ENCODE measurements around the gene DELE1. TPM values are rescaled to one million over a fixed set of nuclear protein-coding genes. Genes with fewer than 3 reads are reported as not detected.

The DELE1 gene
- total and polyA plus RNA-seq, 2 donors (not counting 3 experiments of a cell fraction or from before 2014, with no cell fraction given): 105 to 121 TPM

GRCh38 chr5:141910271-141910673 is 13.4 kb upstream of the DELE1 start:
- TF ChIP-seq FOS (IDR thresholded peaks at IDR 0.05; ENCODE audit: borderline replicate concordance, insufficient read depth, low read length) (no peak), EZH2 (IDR thresholded peaks at IDR 0.05; ENCODE audit: borderline replicate concordance, low read depth, low read length, severe bottlenecking) (no peak), CTCF (IDR thresholded peaks at IDR 0.05; ENCODE audit: extremely low read depth in 1 of 2, insufficient read depth in 1 of 2, low read depth in 1 of 2, low read length in 2 of 2) (no peak)
- no peak overlapping the region for H3K4me3 ChIP-seq (replicated peaks in 1 of 3; ENCODE audit: insufficient read depth in 1 of 3, low read depth in 1 of 3, low read length in 3 of 3)
- BruUV-seq (replicated peaks): no TSS peak
- H3K27me3 ChIP-seq (ENCODE audit: control insufficient read depth in 2 of 2, insufficient read depth in 2 of 2, low read length in 2 of 2): peaks cover 9 to 11% of the 10 kb centered on the region in 2 experiments
- no peaks in the 10 kb centered on the region for H3K79me2 ChIP-seq (ENCODE audit: control insufficient read depth, insufficient read depth, low read length)
- no peaks in the 10 kb centered on the region for H3K9me1 ChIP-seq (replicated peaks; ENCODE audit: control insufficient read depth, extremely low read depth, insufficient read depth, low read length)
- no peak overlapping the region for H3K4me2 ChIP-seq (ENCODE audit: insufficient read depth, low read length)
- no peaks in the 10 kb centered on the region for H4K20me1 ChIP-seq (replicated peaks; ENCODE audit: control insufficient read depth, extremely low read depth, insufficient read depth, low read length)
- dilution Hi-C loops (cut with MboI; ENCODE audit: extremely low pct_ligation_motif_present, low sequenced_read_pairs) (no loop called here), intact Hi-C loops (cut with micrococcal nuclease) (no loop called here)
- FAIRE-seq: no peak
- no peaks in the 10 kb centered on the region for H3K36me3 ChIP-seq (ENCODE audit: control insufficient read depth in 2 of 2, extremely low read depth in 1 of 2, insufficient read depth in 2 of 2, low read length in 2 of 2)
- no peaks in the 10 kb centered on the region for H3K9me3 ChIP-seq (replicated peaks; ENCODE audit: control insufficient read depth, insufficient read depth, low read length)
- CTCF ChIA-PET: interaction anchor here (1.2 to 2.5 kb wide), 3 partner anchors 50 to 218 kb away, joined by 3 to 10 read pairs (median 4); no protein-coding TSS in a partner anchor
- no peak overlapping the region for H3K27ac ChIP-seq (ENCODE audit: insufficient read depth, low read depth, low read length)
- no peak overlapping the region for H3K9ac ChIP-seq (replicated peaks; ENCODE audit: extremely low read depth, insufficient read depth, low read length)
- no peak for DNase-seq (ENCODE audit: low read depth, low spot score)
- POLR2A ChIA-PET: no interaction called here
- peaks cover 3% of the 10 kb centered on the region for H3K4me1 ChIP-seq (ENCODE audit: control insufficient read depth, extremely low read depth, insufficient read depth, low read length)
- H2AFZ ChIP-seq (ENCODE audit: low read depth, low read length): no peak overlapping the region

- dilution Hi-C loops (cut with MboI; ENCODE audit: extremely low pct_ligation_motif_present, low sequenced_read_pairs) (no loop called here), intact Hi-C loops (cut with micrococcal nuclease) (loop anchor here (1.0 kb wide), 1 partner anchor 211 kb away; no protein-coding TSS in a partner anchor)
- Histone ChIP-seq H3K9me3 (replicated peaks; ENCODE audit: control insufficient read depth, insufficient read depth, low read length) (no peaks in the 10 kb centered on the region), H2AFZ (ENCODE audit: low read depth, low read length) (peak overlapping the region; percentile 67), H3K4me3 (replicated peaks in 1 of 3; ENCODE audit: insufficient read depth in 1 of 3, low read depth in 1 of 3, low read length in 3 of 3) (peak overlapping the region in 1 of 3 experiments; percentile 20), H3K27me3 (ENCODE audit: control insufficient read depth in 2 of 2, insufficient read depth in 2 of 2, low read length in 2 of 2) (peaks cover 9 to 14% of the 10 kb centered on the region in 2 experiments), H4K20me1 (replicated peaks; ENCODE audit: control insufficient read depth, extremely low read depth, insufficient read depth, low read length) (no peaks in the 10 kb centered on the region), H3K79me2 (ENCODE audit: control insufficient read depth, insufficient read depth, low read length) (no peaks in the 10 kb centered on the region), H3K36me3 (ENCODE audit: control insufficient read depth in 2 of 2, extremely low read depth in 1 of 2, insufficient read depth in 2 of 2, low read length in 2 of 2) (no peaks in the 10 kb centered on the region), H3K9ac (replicated peaks; ENCODE audit: extremely low read depth, insufficient read depth, low read length) (no peak overlapping the region), H3K9me1 (replicated peaks; ENCODE audit: control insufficient read depth, extremely low read depth, insufficient read depth, low read length) (no peaks in the 10 kb centered on the region), H3K4me1 (ENCODE audit: control insufficient read depth, extremely low read depth, insufficient read depth, low read length) (peaks cover 3% of the 10 kb centered on the region), H3K27ac (ENCODE audit: insufficient read depth, low read depth, low read length) (no peak overlapping the region), H3K4me2 (ENCODE audit: insufficient read depth, low read length) (peak overlapping the region; percentile 63)
- ChIA-PET POLR2A (no interaction called here), CTCF (interaction anchor here (0.8 to 5.1 kb wide), 18 partner anchors 9 to 321 kb away, joined by 3 to 36 read pairs (median 4); partner anchors contain the start of genes DELE1, PCDH1 and PCDH12)
- TF ChIP-seq JUN (IDR thresholded peaks at IDR 0.05; ENCODE audit: borderline replicate concordance, insufficient read depth, insufficient read length, low read depth): no peak
- no peak for TF ChIP-seq FOS (IDR thresholded peaks at IDR 0.05; ENCODE audit: borderline replicate concordance, insufficient read depth, low read length)
- TF ChIP-seq MYC (IDR thresholded peaks at IDR 0.05; ENCODE audit: low read depth, low read length): no peak
- BruUV-seq (replicated peaks): no TSS peak
- peak; percentile 42 for FAIRE-seq
- DNase-seq (ENCODE audit: low read depth, low spot score): no peak
Observed at GRCh38 chr5:141913560-141914198, 10.0 kb upstream of the DELE1 start.

All from endothelial cell of umbilical vein (primary cell).